Measurements from ENCODE around the gene NOL8. TPM values are rescaled to one million over a fixed set of nuclear protein-coding genes. Genes with fewer than 3 reads are reported as not detected.

The NOL8 gene
- total RNA-seq: 10 to 100 TPM; 13.3 to 17.6 TPM
- long read RNA-seq, partial matches to known transcripts: 14 of 16 reads
- long read RNA-seq, other reads (novel, unspliced or antisense): 1 of 16 reads

- intact Hi-C loops (cut with DNase I): loop anchor here in 1 of 2 donors (10.0 kb wide), 1 partner anchor 309 kb away; no protein-coding TSS in a partner anchor
- peak; percentile 99 for ATAC-seq
- DNase-seq: peak; percentile 90
Measured at GRCh38 chr9:92325269-92325990, at the start of gene NOL8, which contains the start of gene CENPP. Gene NOL8, minus strand, starts transcription at chr9:92325350. Its CDS starts 1,189 bp downstream, at chr9:92324161. Gene CENPP, plus strand, starts transcription at chr9:92325953.

DNA sequence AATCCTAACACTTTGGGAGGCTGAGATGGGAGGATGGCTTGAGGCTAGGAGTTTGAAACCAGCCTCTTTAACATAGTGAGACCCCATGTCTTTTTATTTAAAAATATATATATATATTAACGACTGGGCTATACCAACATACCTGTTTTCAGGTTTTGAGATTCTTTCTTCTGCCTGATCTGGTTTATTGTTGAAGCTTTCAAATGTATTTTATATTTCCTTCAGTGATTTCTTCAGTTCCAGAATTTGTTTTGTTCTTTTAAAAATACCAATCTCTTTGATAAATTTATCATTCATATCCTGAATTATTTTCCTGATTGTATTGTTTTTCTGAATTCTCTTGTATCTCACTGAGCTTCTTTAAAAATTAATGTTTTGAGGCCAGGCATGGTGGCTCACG is 48.0 kb upstream of the NOL8 start:
- intact Hi-C loops (cut with DNase I): no loop called here
- no peak for ATAC-seq
- DNase-seq: no peak

GRCh38 chr9:92369075-92369474 is 43.9 kb upstream of the NOL8 start:
- DNase-seq (no peak), ATAC-seq (no peak)
- intact Hi-C loops (cut with DNase I): no loop called here

DNA sequence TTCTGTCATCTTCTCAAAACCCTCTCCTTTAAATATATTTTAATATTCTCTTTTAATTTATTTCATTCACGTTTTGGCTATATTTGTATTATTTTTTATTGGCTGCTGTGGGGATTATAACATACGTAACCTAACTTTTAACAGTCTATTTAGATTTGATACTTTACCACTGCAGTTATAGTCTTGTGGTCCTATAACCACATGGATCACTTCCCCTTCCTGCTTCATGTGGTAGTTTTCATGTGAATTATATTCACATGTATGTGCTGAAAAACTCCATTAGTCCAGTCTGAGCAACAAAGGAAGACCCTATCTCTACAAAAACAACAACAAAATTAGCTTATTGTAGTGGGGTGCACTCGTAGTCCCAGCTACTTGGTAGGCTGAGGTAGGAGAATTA is 34.9 kb upstream of the NOL8 start:
- ATAC-seq (no peak), DNase-seq (no peak)
- intact Hi-C loops (cut with DNase I): no loop called here

DNA sequence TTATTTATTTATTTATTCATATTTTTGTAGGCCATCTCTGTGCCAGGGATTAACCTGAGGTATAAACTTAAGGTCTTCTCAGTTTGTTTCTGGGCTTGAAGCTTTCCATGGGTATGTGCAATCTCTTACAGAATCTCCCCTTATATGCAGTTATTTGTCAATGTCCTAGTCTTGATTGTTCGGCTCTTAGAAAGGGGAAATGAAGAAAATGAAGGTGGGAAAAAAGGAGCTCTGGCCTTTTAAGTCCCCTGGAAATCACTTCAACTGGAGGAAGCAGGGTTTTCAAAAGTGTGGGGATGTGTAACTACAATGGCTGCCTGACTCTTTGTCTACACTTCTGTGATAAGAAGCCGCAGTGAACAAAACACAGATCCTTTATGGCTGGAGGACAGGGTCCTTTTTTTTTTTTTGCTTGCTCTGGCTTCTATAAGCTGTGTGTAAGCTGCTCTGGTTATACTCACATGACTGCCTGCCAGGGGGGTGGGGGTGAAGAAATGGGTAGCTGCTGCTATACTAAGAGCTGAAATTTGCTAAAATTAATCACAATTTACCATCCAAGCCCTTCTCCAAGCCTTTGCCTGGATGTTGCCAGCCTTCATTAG is 34.3 kb upstream of the NOL8 start:
- intact Hi-C loops (cut with DNase I): no loop called here
- no peak for ATAC-seq
- DNase-seq: no peak

DNA sequence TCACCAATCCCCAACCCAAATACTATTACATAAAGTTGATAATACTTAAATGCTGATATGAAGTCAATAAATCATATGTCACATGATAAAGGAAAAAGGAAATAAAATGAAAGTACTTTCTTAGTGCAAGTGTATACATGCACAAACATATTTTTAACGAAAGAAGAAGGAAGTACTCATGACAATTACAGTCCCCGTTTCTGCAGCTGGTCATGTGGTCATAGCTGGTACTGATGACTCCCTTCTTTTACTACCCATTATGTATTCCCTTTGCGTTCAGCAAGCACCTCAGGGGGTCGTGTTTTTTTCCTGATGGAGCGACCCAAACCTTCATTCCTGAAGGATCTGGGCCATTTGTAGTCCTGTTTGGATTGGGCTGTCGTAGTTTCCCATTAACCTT is 27.9 kb upstream of the NOL8 start:
- ATAC-seq: no peak
- no peak for DNase-seq
- intact Hi-C loops (cut with DNase I): no loop called here

DNA sequence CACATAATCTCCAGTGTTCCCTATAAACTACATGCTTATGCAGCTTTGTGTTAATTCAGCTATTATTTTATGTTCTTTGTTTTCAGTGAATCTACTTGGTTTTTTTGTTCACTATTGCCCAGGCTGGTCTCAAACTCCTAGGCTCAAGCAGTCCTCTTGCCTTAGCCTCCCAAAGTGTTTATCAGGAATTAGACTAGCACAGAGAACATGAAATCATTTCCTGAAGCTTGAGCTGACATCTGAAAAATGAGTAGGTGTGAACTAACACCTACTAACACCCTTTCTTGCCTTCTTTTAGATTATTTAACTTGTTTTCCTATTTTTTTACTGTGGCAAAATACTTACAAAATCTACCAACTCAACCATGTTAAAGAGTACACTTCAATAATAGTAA is 25.6 kb upstream of the NOL8 start:
- DNase-seq (no peak), ATAC-seq (peak in 1 of 2 donors; percentile 45)
- intact Hi-C loops (cut with DNase I): no loop called here

GRCh38 chr9:92349771-92350739 is 24.9 kb upstream of the NOL8 start:
- intact Hi-C loops (cut with DNase I): loop anchor here in 1 of 2 donors (10.0 kb wide), 1 partner anchor 285 kb away; no protein-coding TSS in a partner anchor
- DNase-seq (no peak), ATAC-seq (peak; percentile 27 to 75)

- ATAC-seq (no peak), DNase-seq (no peak)
- intact Hi-C loops (cut with DNase I): loop anchor here in 1 of 2 donors (10.0 kb wide), 1 partner anchor 289 kb away; no protein-coding TSS in a partner anchor
Measured at GRCh38 chr9:92345582-92345981, 20.4 kb upstream of the NOL8 start.

DNA sequence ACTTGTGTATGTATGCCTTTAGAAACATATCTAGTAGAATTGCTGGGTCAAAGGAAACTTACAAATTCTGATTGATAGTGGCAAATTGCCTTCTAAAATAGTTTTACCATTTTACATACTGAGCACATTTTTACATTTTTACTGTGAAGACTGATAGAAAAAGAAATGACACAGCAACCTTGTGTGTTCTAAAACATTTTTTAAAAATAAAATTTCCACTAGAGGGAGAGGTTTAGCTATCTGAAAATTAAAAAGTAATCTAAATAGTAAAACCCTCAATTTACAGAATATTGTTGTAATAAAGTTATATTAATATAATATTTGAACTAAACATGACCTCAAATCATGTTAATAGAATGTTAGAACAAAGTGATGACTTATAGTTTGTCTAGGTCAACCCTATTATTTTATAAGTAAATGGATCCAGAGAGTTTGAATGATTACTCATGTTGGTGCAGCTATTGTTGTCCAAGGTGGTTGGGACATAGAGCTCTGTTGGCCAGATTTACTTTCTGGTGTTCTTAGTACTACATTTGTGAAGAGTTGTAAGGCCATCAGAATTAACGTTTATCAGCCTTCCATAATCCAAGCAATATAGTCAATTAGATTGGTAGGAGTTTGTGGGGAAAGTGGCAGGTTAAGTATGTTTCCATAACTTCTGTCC is 17.8 kb upstream of the NOL8 start:
- no peak for ATAC-seq
- intact Hi-C loops (cut with DNase I): loop anchor here in 1 of 2 donors (10.0 kb wide), 1 partner anchor 292 kb away; no protein-coding TSS in a partner anchor
- no peak for DNase-seq

DNA sequence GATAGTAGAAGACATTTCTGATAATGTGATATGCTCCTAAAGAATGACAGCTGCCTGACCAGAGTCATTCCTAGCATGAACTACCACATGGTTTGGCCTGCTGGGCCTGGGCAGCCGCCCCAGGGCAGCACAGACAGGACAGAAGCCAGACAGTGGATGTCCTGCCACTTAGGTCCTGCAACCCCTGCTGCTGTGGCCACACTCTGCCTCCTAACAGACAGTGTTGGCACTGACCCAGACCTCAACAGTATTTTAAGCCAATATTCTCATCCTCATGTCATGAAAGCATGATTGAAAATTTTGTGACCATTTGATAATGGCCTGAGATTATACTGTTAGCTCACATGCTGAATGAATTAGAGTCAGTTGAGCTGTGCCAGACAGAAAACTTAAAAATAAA is 16.4 kb upstream of the NOL8 start:
- ATAC-seq (no peak), DNase-seq (no peak)
- intact Hi-C loops (cut with DNase I): loop anchor here in 1 of 2 donors (10.0 kb wide), 1 partner anchor 293 kb away; no protein-coding TSS in a partner anchor

GRCh38 chr9:92333282-92333634 is 8.1 kb upstream of the NOL8 start:
- ATAC-seq: peak in 1 of 2 donors; percentile 67
- intact Hi-C loops (cut with DNase I): no loop called here
- no peak for DNase-seq

- ATAC-seq (peak in 1 of 2 donors; percentile 86), DNase-seq (no peak)
- intact Hi-C loops (cut with DNase I): no loop called here
Measured at GRCh38 chr9:92332577-92333281, 7.6 kb upstream of the NOL8 start.

DNA sequence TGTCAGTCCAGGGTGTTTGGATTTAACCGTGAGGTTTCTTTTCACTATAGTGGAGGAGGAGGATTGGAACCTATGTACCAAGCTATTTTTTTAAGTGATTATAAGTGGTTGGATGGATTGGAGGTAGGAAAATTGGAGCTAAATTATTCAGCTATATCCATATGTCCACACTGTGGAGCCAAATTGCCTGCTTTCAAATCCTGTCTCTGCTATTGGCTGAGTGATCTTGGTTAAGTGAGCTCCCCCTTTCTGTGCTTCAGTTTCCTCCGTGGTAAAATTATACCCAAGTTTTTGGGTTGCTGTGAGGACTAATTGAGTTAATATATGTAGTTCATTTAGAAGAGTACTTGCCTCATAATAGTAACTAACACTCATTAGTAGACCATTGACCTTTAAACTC is 3.1 kb upstream of the NOL8 start:
- intact Hi-C loops (cut with DNase I): loop anchor here in 1 of 2 donors (10.0 kb wide), 1 partner anchor 307 kb away; no protein-coding TSS in a partner anchor
- ATAC-seq: no peak
- no peak for DNase-seq

DNA sequence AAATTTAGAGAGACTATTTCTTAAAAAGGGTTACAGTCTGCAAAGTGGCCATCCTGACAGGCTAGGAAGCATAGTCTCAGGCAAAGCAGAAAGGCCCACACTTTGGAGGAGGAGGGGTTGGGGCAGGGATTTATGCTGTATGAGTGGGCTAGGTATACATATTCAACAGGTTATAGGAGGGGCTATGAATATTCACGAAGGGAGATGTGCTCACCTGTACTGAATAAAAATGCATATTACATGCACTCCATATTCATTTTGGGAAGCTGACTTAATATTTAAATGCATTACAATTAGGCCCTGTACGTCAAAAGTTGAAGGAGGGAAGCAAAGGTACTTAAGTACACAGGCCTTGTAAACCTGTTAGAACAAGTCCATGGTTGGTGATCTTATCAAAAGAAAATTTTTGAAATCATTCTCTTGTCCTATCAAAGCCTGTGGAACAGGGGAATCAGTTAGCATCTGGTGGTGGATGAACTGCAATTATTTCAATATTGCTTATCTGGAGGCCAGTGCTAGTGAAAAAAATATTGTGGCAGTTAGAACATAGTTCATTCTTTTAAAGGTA is 2.2 kb upstream of the NOL8 start:
- ATAC-seq: no peak
- no peak for DNase-seq
- intact Hi-C loops (cut with DNase I): loop anchor here in 1 of 2 donors (10.0 kb wide), 1 partner anchor 307 kb away; no protein-coding TSS in a partner anchor

DNA sequence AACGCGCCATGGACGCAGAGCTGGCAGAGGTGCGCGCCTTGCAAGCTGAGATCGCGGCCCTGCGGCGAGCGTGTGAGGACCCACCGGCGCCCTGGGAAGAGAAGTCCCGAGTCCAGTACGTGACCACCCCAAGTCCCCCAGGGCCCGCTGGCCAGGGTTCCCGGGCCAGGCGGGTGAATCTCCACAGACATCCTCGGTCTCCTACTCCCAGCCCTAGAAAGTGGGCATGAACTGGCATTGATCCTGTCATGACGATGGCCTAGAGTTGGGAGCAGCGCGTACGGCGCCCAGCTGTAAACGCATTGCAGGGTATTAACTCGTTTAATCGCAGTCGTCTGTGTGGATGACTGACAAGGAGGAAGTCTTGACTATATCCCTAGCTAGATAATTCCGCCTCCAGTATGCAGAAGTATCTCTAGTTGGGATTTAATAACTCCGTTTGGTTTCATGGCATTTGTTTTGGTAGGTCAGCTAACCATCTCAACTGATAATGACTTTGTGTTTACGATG is 896 bp upstream of the NOL8 start:
- peak in 1 of 2 donors; percentile 4 for ATAC-seq
- DNase-seq: no peak
- intact Hi-C loops (cut with DNase I): loop anchor here in 1 of 2 donors (10.0 kb wide), 1 partner anchor 309 kb away; no protein-coding TSS in a partner anchor

DNA sequence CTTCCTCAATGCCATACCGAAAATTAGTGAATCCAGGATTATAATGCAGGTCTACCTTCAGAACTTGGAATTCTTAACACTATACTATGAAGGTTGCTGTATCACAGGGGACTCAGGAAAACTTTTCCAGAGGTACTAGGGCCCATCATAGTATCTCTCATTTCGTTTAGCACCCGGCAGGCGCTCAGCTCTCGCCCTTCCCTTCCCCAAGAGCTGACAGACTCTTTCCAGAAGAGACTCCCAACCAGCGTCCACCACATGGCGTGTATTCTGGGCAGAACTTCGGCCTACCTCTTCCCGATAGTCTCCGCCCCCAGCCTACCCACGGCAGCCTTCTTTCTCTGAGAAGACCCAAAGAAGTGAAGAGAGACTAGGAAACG is 271 bp downstream of the NOL8 start:
- DNase-seq: no peak
- intact Hi-C loops (cut with DNase I): loop anchor here in 1 of 2 donors (10.0 kb wide), 1 partner anchor 310 kb away; no protein-coding TSS in a partner anchor
- ATAC-seq: peak; percentile 38 to 63

Measured in left cardiac atrium (tissue), 4 donors.